SK-N-SH treated with all-trans-retinoic acid at 6 μM for 48 hours (cell line): Measurements from ENCODE around the gene FJX1.

Experiments used
- ARNTL ChIP-seq: fragments of 450-650 bp; formaldehyde crosslinking; IDR thresholded peaks from 2 replicates; pipeline ENCODE4 v1.5.0; 2020; ENCODE audit warnings: low read depth, mild to moderate bottlenecking, moderate library complexity, borderline replicate concordance
- OSR1 ChIP-seq: fragments of 250-450 bp; sonication (Bioruptor Pico); IDR thresholded peaks from 2 replicates; pipeline ENCODE4 v1.8.0; 2022; ENCODE audit warnings: moderate library complexity, mild to moderate bottlenecking, inconsistent platforms
- PATZ1 ChIP-seq: fragments of 250-450 bp; sonication (Bioruptor Pico); IDR thresholded peaks from 2 replicates; pipeline ENCODE4 v1.8.0; 2020; ENCODE audit warnings: mild to moderate bottlenecking, moderate library complexity, borderline replicate concordance
- PPARA ChIP-seq: fragments of 250-450 bp; sonication (Bioruptor Pico); IDR thresholded peaks from 2 replicates; pipeline ENCODE4 v1.5.0; 2020; ENCODE audit warnings: mild to moderate bottlenecking, borderline replicate concordance
- RARB ChIP-seq: fragments of 250-450 bp; sonication (Bioruptor Pico); IDR thresholded peaks from 2 replicates; pipeline ENCODE4 v1.8.0; 2021; ENCODE audit warnings: mild to moderate bottlenecking, moderate library complexity
- ZC3H10 ChIP-seq: fragments of 250-450 bp; sonication (Bioruptor Pico); IDR thresholded peaks from 2 replicates; pipeline ENCODE4 v1.5.1; 2021; ENCODE audit warnings: mild to moderate bottlenecking, moderate library complexity
- ZFP3 ChIP-seq: fragments of 250-450 bp; sonication (Bioruptor Pico); IDR thresholded peaks from 2 replicates; pipeline ENCODE4 v1.5.0; 2020; ENCODE audit warnings: mild to moderate bottlenecking, moderate library complexity
- ZFP30 ChIP-seq: fragments of 450-650 bp; formaldehyde crosslinking; IDR thresholded peaks from 2 replicates; pipeline ENCODE4 v1.5.0; 2022; ENCODE audit warnings: mild to moderate bottlenecking, moderate library complexity
- ZNF565 ChIP-seq: fragments of 450-650 bp; formaldehyde crosslinking; conservative IDR thresholded peaks from 2 replicates; pipeline ENCODE4 v1.5.0; 2020; ENCODE audit warnings: low read depth, mild to moderate bottlenecking, moderate library complexity
- ZNF8 ChIP-seq: fragments of 450-650 bp; formaldehyde crosslinking; IDR thresholded peaks from 2 replicates; pipeline ENCODE4 v1.5.0; 2020; ENCODE audit warnings: mild to moderate bottlenecking, moderate library complexity
- TF ChIP-seq, protein P1 (sequence below): fragments of 250-450 bp; sonication (Bioruptor Pico); IDR thresholded peaks from 2 replicates; pipeline ENCODE4 v1.5.1; 2021; ENCODE audit warnings: mild to moderate bottlenecking, moderate library complexity

DNA sequence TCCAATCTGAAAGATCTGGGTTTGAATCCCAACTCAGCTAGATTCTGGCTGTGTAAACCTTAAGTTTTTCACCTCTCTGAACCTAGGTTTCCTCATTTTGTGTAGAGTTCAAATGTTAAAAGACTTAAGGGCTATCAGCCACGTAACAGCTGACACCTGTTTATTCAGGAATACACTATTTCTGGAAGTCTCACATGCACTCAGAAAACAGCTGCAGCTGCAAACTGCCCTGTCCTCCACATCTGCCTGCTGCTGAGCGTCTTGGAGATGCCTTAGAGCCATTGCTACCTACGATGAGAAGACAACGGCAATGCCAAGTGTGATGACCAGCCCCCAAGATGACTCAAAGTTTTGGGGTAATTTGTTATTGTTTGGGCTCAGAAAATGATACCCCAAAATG, 37.6 kb downstream of the FJX1 start:
- TF ChIP-seq ZFP30 (CRISPR knock-in tag): no peak
- no peak for TF ChIP-seq PATZ1
- TF ChIP-seq OSR1 (CRISPR knock-in tag): no peak
- TF ChIP-seq PPARA (CRISPR knock-in tag): no peak
- no peak for TF ChIP-seq ZNF565
- no peak for TF ChIP-seq ZC3H10 (CRISPR knock-in tag)
- no peak for TF ChIP-seq RARB (CRISPR knock-in tag)
- no peak for TF ChIP-seq ZNF8 (CRISPR knock-in tag)
- no peak for TF ChIP-seq ZFP3 (CRISPR knock-in tag)
- no peak for TF ChIP-seq ARNTL (CRISPR knock-in tag)
- TF ChIP-seq, protein P1, sequence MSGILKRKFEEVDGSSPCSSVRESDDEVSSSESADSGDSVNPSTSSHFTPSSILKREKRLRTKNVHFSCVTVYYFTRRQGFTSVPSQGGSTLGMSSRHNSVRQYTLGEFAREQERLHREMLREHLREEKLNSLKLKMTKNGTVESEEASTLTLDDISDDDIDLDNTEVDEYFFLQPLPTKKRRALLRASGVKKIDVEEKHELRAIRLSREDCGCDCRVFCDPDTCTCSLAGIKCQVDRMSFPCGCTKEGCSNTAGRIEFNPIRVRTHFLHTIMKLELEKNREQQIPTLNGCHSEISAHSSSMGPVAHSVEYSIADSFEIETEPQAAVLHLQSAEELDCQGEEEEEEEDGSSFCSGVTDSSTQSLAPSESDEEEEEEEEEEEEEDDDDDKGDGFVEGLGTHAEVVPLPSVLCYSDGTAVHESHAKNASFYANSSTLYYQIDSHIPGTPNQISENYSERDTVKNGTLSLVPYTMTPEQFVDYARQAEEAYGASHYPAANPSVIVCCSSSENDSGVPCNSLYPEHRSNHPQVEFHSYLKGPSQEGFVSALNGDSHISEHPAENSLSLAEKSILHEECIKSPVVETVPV (CRISPR knock-in tag): no peak
